Upper lobe of left lung (tissue), 4 donors: ENCODE measurements around the gene ITLN1.

Source experiments
- EP300 ChIP-seq, 4 donors: sonication (generic); formaldehyde crosslinking; IDR thresholded peaks; one replicate each; pipeline ENCODE4 v1.5.1; 2017; ENCODE audit warnings: antibody characterized with exemption in 4 of 4, control low read depth in 2 of 4
- POLR2A ChIP-seq, 4 donors: fragments of 450-650 bp; IDR thresholded peaks; one replicate each; pipeline ENCODE4 v1.5.1; 2016 to 2017; ENCODE audit warnings: antibody characterized with exemption in 4 of 4, mild to moderate bottlenecking in 2 of 4
- POLR2AphosphoS5 ChIP-seq, 2 donors: sonication (generic); formaldehyde crosslinking; IDR thresholded peaks; one replicate each; pipeline ENCODE4 v1.5.1; 2017; ENCODE audit warnings: antibody characterized with exemption in 2 of 2
- TF ChIP-seq, protein P1 (sequence below), 6 experiments: fragments of 450-650 bp in 4 of 6; fragments of 200-600 bp in 2 of 6; sonication (generic) in 2 of 6; IDR thresholded peaks; one replicate each; pipeline ENCODE4 v1.5.1; 2016 to 2019; ENCODE audit warnings: antibody characterized with exemption in 6 of 6

DNA sequence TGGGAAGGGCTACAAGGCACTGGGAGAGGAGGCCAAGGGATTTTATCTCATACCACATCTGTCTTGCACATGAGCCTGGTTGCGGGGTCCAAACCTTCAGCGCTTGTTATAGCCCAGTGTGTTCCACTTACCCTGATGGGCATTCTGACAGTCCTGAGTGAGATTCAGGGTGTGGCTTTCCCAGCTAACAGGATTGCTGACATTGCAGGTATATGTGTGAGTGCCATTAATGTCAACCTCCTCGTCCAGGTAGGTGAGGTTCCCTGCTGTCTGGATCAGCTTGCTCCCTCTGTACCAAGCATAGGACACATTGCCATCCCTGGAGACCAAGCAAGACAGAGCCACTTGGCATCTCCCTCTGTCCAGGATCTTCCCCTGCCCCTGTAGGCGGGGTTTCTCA lies 43.9 kb downstream of the ITLN1 start:
- no peak for TF ChIP-seq POLR2A (IDR thresholded peaks at IDR 0.05)
- TF ChIP-seq, protein P1, sequence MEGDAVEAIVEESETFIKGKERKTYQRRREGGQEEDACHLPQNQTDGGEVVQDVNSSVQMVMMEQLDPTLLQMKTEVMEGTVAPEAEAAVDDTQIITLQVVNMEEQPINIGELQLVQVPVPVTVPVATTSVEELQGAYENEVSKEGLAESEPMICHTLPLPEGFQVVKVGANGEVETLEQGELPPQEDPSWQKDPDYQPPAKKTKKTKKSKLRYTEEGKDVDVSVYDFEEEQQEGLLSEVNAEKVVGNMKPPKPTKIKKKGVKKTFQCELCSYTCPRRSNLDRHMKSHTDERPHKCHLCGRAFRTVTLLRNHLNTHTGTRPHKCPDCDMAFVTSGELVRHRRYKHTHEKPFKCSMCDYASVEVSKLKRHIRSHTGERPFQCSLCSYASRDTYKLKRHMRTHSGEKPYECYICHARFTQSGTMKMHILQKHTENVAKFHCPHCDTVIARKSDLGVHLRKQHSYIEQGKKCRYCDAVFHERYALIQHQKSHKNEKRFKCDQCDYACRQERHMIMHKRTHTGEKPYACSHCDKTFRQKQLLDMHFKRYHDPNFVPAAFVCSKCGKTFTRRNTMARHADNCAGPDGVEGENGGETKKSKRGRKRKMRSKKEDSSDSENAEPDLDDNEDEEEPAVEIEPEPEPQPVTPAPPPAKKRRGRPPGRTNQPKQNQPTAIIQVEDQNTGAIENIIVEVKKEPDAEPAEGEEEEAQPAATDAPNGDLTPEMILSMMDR (IDR thresholded peaks at IDR 0.05) = no peak
- no peak for TF ChIP-seq POLR2AphosphoS5 (IDR thresholded peaks at IDR 0.05)
- TF ChIP-seq EP300 (IDR thresholded peaks at IDR 0.05) = no peak
